WI38 (cell line): ENCODE data around the gene APBB1IP.

Source experiments
- H3K4me3 ChIP-seq: 2 replicates; pipeline ENCODE4 v1.5.1; 2011; ENCODE audit warnings: low read depth, mild to moderate bottlenecking, control low read depth, low read length
- CTCF ChIP-seq: IDR thresholded peaks from 2 replicates; pipeline ENCODE4 v1.5.1; 2012; ENCODE audit warnings: low read depth, mild to moderate bottlenecking, control low read depth, low read length

APBB1IP gene

GRCh38 chr10:26524161-26524896 lies 86.2 kb downstream of the APBB1IP start:
- no peak overlapping the region for H3K4me3 ChIP-seq
- no peak for TF ChIP-seq CTCF

GRCh38 chr10:26525586-26525985 lies 87.4 kb downstream of the APBB1IP start:
- no peak overlapping the region for H3K4me3 ChIP-seq
- TF ChIP-seq CTCF = no peak

- no peak overlapping the region for H3K4me3 ChIP-seq
- TF ChIP-seq CTCF = no peak
Observed at GRCh38 chr10:26527018-26527417, 88.9 kb downstream of the APBB1IP start.

- no peak for TF ChIP-seq CTCF
- no peak overlapping the region for H3K4me3 ChIP-seq
Observed at GRCh38 chr10:26528048-26528447, 89.9 kb downstream of the APBB1IP start.

GRCh38 chr10:26528715-26529393 lies 90.7 kb downstream of the APBB1IP start:
- no peak for TF ChIP-seq CTCF
- no peak overlapping the region for H3K4me3 ChIP-seq

GRCh38 chr10:26534384-26534783 lies 96.2 kb downstream of the APBB1IP start:
- TF ChIP-seq CTCF = no peak
- H3K4me3 ChIP-seq = no peak overlapping the region

- no peak overlapping the region for H3K4me3 ChIP-seq
- TF ChIP-seq CTCF = no peak
Observed at GRCh38 chr10:26540601-26541000, 102.5 kb downstream of the APBB1IP start.
